Stimulated activated CD4-positive, alpha-beta T cell treated with anti-CD3 and anti-CD28 coated beads, Interleukin-4, amount 100 ng/mL, for 24 hours (primary cell): ENCODE measurements around the gene TRIM25.
"Not testable (repeated sequence)": the region's sequence is repeated elsewhere in the genome, so short reads cannot be mapped to it uniquely, and the experiment has no call there.

Experiments
- DNase-seq: peaks from one replicate; pipeline ENCODE4 v3.0.0-alpha.2; 2020

The TRIM25 gene, protein sequence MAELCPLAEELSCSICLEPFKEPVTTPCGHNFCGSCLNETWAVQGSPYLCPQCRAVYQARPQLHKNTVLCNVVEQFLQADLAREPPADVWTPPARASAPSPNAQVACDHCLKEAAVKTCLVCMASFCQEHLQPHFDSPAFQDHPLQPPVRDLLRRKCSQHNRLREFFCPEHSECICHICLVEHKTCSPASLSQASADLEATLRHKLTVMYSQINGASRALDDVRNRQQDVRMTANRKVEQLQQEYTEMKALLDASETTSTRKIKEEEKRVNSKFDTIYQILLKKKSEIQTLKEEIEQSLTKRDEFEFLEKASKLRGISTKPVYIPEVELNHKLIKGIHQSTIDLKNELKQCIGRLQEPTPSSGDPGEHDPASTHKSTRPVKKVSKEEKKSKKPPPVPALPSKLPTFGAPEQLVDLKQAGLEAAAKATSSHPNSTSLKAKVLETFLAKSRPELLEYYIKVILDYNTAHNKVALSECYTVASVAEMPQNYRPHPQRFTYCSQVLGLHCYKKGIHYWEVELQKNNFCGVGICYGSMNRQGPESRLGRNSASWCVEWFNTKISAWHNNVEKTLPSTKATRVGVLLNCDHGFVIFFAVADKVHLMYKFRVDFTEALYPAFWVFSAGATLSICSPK

DNA sequence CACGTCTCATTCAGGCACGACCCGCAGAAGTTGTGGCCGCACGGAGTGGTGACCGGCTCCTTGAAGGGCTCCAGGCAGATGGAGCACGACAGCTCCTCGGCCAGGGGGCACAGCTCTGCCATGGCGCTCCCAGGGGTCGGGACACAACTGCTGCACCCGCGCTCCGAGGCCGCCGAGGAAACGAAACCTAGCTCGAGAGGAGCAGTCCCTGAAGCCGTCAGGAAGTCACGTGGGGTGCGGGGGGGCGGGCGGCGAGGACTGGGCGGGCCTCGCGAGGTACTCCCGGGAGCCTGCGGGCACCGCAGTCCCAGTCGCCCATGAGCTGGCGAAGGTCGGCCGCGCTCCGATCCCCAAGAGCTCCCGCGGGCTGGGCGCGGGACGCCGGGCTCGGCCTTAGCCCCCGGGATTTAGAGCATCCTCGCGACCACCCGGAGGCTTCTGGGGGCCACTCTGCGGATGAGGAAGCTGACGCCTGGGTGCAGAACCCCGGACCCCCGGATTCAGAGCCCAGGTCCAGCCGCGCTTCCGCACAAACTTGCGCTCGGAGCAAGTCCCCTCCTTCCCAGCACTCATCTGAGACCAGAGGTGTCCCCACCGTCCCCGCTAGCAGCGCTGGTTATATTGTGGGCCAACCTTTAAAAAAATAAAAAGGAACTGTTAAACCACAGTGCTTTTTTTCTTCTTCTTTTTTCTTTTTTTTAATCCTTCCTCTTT is at the start of gene TRIM25:
Gene TRIM25, minus strand, starts transcription at position 183 of the 714 bp plus-strand sequence. Its CDS starts 61 bp downstream, at position 122.
- peak; percentile 88 for DNase-seq

DNA sequence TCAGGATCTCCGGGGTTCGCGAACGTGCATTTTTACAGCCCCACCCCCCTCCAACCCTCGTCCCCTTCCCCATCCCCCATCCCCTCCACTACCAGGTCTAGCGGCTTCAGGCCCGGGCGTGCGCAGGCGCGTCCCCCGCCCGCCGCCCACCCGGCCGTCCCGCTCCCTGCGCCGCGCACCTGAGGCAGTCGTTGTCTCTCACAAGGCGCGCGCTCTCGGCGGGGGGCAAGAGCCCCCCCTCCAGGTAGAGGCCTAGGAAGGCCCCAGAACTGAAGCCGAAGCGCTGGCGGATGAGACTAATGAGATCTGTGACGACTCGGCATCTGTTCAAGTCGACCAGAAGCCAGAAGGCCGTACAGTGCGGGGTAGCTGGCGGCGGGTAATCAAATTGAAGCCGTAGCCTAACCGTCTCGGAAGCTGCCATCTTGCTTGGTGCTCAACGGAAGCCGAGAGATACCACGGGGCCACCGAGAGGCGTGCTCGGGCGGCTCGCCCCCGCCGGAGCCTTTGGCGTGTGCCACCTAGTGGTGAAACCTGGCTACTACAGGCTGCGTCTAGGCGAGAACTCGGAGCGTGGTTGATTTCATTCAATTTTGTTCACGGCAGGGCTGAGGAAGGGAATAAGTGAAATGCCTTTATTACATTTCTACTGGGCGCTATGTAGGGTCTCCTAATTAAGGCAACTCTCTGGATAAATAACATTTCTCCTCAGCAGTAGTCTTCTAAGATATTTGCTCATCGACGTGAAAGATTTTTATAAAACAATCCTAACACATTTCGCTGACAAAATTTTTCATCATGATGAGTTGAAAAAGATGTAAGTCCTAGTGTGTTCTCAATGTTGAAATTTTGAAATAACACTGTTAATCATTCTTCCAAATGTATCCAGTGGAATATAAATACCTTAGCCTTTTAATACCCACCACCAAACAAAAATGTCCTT is 47.0 kb upstream of the TRIM25 start, which contains the start of gene COIL:
Gene COIL, minus strand, starts transcription at position 455 of the 943 bp plus-strand sequence. Its CDS starts 31 bp downstream, at position 424.
- DNase-seq, result peak; percentile 95

DNA sequence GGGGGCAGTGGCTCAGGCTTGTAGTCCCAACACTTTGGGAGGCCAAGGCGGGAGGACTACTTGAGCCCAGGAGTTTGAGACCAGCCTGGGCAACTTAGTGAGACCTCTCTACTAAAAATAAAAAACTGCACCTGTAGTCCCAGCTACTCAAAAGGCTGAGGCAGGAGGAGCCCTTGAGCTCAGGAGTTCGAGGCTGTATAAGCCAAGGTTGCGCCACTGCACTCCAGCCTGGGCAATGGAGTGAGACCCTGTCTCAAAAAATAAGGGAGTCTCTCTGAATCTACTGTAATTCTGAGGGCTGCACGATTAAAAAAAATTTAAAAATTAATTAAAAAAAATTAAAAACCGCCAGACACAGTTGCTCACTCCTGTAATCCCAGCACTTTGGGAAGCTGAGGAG is 43.1 kb upstream of the TRIM25 start:
- no peak for DNase-seq

- DNase-seq, result no peak
These were observed 35.7 kb upstream of the TRIM25 start for GRCh38 chr17:56949595-56949994.

DNA sequence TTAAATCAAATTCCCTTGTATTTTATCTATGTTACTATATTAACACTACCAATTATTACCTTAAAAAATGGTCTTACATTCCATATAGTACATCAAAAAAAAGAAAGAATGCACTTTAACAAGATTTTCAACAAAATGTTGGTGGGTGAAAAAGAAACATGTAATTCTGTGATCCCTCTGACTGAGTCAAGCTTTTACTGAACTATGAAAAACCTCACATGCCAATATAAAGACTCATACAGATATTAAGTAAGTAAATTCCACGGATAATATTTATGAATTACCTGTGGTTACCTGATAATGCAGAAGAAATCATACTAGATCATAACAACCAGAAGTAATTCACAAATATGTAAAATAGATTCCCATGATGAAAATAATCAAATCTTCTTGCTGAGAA is 34.6 kb upstream of the TRIM25 start:
- DNase-seq, result no peak

GRCh38 chr17:56947741-56948140 is 33.9 kb upstream of the TRIM25 start:
- DNase-seq, result no peak

DNA sequence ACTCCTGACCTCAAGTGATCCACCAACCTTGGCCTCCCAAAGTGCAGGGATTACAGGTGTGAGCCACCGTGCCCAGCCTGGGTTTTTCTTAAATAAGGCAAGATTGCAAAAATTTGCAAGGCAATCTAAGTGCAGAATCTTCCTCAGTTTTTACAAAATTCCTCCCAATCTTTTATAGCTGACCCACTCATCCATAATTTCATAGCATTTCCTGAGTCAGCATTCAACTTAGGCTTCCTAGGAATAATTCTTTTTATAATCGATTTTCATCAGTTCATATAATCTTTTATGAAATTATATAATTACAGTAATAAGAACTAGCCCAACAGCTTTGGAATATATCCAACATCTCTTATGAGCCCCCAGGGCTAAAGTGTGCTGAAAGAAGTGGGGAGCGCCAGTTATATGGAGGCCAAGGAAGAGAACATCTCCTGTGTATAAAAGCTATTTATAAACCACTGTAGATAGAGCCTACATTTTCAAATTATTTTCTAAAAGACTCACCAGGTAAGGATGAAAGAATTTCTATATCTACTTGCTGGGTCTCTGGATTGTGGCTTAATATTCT is 32.2 kb upstream of the TRIM25 start:
- no peak for DNase-seq

DNA sequence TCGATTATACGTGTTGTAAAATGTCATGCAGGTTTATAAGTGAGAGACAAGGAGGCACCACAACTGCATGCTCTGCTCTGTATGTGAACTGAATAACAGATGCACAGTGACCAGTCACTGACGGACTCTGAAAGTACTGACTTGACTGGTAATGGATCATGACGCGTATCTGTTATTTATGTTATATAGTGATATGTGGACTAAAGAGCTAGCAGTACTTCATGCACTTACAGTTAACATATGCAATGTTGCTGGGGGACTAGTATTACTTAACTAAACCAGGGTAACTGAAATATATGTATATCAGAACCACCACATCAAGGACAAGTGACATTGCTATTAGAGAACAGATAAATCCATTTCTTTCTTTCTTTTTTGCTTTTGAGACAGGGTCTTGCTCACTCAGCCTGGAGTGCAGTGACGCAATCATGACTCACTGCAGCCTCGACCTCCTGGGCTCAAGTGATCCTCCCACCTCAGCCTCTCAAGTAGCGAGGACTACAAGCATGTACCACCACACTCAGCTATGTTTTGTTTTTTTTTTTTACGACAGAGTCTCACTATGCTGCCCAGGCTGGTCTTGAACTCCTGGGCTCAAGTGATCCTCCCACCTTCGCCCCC is 29.8 kb upstream of the TRIM25 start:
- DNase-seq, result no peak

DNA sequence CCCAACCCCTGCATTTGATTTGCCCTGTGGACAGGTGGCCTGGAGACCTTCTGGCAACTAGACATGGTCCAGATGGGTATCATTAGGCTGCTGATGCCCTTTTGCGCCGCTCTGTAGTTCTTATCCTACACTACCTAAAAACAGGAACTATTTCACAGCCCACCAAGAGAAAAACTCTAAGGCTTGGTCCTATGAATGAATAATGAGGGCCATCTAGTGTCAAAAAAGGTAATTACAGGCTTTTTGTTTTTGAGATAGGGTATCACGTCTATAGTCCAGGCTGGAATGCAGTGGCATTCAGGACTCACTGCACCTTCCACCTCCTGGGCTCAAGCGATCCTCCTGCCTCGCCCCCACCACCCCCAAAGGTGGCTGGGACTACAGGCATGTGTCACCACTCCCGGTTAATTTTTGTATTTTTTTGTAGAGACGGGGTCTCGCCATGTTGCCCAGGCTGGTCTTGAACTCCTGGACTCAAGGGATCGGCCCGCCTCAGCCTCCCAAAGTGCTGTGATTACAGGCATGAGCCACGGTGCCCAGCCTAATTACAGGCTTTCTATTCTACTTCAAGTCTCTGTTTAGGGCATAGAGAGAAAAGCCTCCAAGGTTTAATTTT is 26.1 kb upstream of the TRIM25 start:
- DNase-seq, result no peak

GRCh38 chr17:56938206-56938605 is 24.4 kb upstream of the TRIM25 start:
- DNase-seq, result not testable (repeated sequence)

GRCh38 chr17:56937687-56938086 is 23.8 kb upstream of the TRIM25 start:
- DNase-seq, result no peak

DNA sequence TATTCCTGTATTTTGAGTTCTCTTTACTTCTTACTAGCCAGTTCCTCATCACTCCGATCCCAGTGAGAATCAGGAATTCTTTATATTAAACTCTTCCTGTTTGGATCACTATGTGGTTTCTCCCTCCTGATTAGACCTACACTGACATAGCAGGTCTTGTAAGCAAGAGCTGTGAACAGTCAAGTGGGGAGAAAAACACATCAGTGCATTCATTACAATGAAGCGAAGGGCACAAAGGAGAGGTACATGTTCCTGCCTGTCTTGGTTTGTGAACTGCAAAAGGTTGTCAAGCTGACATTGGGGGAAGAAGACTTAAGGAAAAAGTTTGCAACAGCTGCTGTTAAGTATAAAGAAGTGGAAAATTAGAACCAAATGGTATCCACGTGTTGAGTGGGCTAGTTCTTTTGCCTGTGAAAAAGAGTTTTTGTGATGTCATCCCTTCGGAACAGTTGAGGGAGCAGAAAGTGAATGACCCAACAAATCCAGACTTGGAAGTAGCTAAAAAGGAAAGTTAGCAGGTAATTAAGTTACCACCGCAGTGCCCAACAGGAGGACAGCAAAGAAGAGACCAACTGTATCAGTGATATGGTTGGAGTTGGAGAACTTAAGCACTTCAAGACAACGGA is 23.0 kb upstream of the TRIM25 start:
- DNase-seq, result no peak

GRCh38 chr17:56935461-56935860 is 21.6 kb upstream of the TRIM25 start:
- no peak for DNase-seq

- no peak for DNase-seq
These were observed 20.4 kb upstream of the TRIM25 start for GRCh38 chr17:56934280-56934679.

DNA sequence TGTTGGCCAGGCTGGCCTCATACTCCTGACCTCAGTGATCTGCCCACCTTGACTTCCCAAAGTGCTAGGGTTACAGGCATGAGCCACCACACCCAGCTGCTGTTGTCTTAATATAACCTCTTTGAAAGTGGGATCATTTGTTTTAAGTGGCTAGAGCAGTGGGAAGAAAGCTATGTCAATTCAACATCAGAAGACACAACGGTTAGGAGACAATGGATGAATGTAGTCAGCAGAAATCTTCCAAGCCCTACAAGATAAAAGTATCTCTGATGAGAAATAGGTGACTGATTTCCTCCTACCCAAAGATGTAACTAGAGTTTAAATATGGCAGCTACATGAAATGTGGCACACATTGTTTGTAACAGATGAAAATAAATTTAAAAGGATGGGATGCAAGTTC is 20.0 kb upstream of the TRIM25 start:
- DNase-seq, result no peak

DNA sequence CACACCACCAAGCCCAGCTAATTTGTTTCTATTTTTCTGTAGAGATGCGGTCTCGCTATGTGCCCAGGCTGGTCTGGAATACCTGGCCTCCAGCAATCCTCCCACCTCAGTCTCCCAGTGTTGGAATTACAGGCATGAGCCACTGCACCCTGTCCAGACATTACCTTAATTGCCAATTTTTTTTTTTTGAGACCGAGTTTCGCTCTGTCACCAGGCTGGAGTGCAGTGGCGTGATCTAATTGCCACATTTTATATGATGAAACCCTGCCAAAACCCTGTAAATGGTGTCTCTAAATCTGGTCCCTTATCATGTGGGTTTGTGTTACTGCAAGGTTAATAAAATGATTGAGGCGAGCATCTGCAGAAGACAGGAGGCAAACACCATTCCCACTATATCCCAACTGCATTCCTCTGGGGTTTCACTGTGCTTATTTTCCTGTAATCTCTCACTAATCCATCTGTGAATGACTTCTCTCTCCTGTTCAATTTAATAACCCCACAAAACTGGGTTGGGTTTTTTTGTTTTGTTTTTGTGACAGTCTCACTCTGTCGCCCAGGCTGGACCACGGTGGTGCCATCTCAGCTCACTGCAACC is 19.4 kb upstream of the TRIM25 start:
- DNase-seq, result no peak

DNA sequence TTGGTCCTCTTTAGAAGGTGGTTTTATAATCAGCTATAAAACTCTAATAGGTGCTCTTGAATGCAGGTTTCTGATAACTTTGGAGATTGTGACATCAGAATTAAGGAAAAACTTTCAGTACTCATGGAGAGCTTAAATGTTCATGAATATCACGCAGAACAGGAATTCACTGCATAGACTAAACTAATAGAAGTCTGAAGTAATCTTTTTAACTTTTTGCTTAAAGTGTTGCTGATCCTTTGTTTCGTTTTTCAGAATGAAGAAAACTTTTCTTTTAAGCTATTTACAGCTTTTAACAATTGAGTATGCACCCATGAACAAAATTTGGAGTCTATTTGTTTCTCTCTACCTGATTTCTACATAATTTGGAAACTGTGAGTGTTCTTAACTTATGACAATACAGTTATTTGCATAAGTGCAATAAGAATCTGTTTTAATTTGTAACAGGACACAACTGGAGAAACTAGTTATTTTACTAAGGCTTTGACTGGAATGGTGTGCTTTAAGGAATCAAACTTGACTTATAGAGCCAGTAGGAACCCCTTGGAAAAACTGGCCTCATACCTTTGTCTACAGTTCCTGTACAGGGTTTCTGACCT is 17.0 kb upstream of the TRIM25 start:
- DNase-seq, result no peak

- DNase-seq, result no peak
These were observed 15.6 kb upstream of the TRIM25 start for GRCh38 chr17:56929362-56929969.

GRCh38 chr17:56928586-56928985 is 14.7 kb upstream of the TRIM25 start:
- no peak for DNase-seq
